MM.1S (cell line): Measurements from ENCODE around the gene CEP290.

Experiments
- DNase-seq: peaks from one replicate; pipeline ENCODE4 v3.0.0-alpha.2; 2015
- H2AFZ ChIP-seq: fragments of 300-600 bp; sonication (generic); 2 replicates; pipeline ENCODE4 v1.6.0; 2016; ENCODE audit warnings: antibody characterized with exemption, low read length
- H3F3A ChIP-seq: fragments of 300-600 bp; sonication (generic); 2 replicates; pipeline ENCODE4 v1.6.1; 2016; ENCODE audit warnings: mild to moderate bottlenecking, antibody characterized with exemption, low read length, moderate library complexity, mixed read lengths; ENCODE audit not compliant: insufficient read depth
- H3K27ac ChIP-seq: fragments of 300-600 bp; sonication (generic); 2 replicates; pipeline ENCODE4 v1.5.1; 2016; ENCODE audit warnings: mild to moderate bottlenecking, low read length
- H3K27me3 ChIP-seq: fragments of 300-600 bp; sonication (generic); replicated peaks from 2 replicates; pipeline ENCODE4 v1.6.0; 2016; ENCODE audit warnings: low read length; ENCODE audit not compliant: insufficient read depth
- H3K36me3 ChIP-seq: fragments of 300-600 bp; sonication (generic); replicated peaks from 2 replicates; pipeline ENCODE4 v1.6.1; 2016; ENCODE audit warnings: mild to moderate bottlenecking, low read length, mixed read lengths; ENCODE audit not compliant: insufficient read depth
- H3K4me1 ChIP-seq: fragments of 300-600 bp; sonication (generic); 2 replicates; pipeline ENCODE4 v1.6.1; 2016; ENCODE audit warnings: low read length, mixed read lengths
- H3K4me2 ChIP-seq: fragments of 300-600 bp; sonication (generic); 2 replicates; pipeline ENCODE4 v1.6.0; 2016; ENCODE audit warnings: low read depth, low read length
- H3K4me3 ChIP-seq: fragments of 300-600 bp; sonication (generic); 2 replicates; pipeline ENCODE4 v1.5.1; 2016; ENCODE audit warnings: low read length, mixed read lengths
- H3K79me2 ChIP-seq: fragments of 300-600 bp; sonication (generic); 2 replicates; pipeline ENCODE4 v1.6.1; 2016; ENCODE audit warnings: mixed run types, low read length, mixed read lengths
- H3K9ac ChIP-seq: fragments of 300-600 bp; sonication (generic); 2 replicates; pipeline ENCODE4 v1.6.1; 2016; ENCODE audit warnings: low read length, mixed read lengths
- H3K9me2 ChIP-seq: fragments of 300-600 bp; sonication (generic); replicated peaks from 2 replicates; pipeline ENCODE4 v1.6.1; 2016; ENCODE audit warnings: mild to moderate bottlenecking, low read length, mixed read lengths; ENCODE audit not compliant: insufficient read depth
- H3K9me3 ChIP-seq: fragments of 300-600 bp; sonication (generic); replicated peaks from 2 replicates; pipeline ENCODE4 v1.6.1; 2016; ENCODE audit warnings: mild to moderate bottlenecking, low read length, mixed read lengths; ENCODE audit not compliant: insufficient read depth
- H4K20me1 ChIP-seq: fragments of 300-600 bp; sonication (generic); 2 replicates; pipeline ENCODE4 v1.6.1; 2016; ENCODE audit warnings: mild to moderate bottlenecking, low read length, moderate library complexity, mixed read lengths; ENCODE audit not compliant: insufficient read depth
- CTCF ChIP-seq: fragments of 300-600 bp; sonication (generic); IDR thresholded peaks from 2 replicates; pipeline ENCODE4 v1.5.1; 2016; ENCODE audit warnings: antibody characterized with exemption, low read length, mixed read lengths
- EZH2 ChIP-seq: fragments of 300-600 bp; sonication (generic); optimal IDR thresholded peaks from 2 replicates; pipeline ENCODE3; 2017; ENCODE audit warnings: low read depth, mild to moderate bottlenecking, antibody characterized with exemption, low read length, mixed read lengths
- EZH2phosphoT487 ChIP-seq: fragments of 300-600 bp; sonication (generic); IDR thresholded peaks from 2 replicates; pipeline ENCODE4 v1.6.1; 2018; ENCODE audit warnings: antibody characterized with exemption, low read length

The CEP290 gene

GRCh38 chr12:88182416-88182815, 40.5 kb upstream of the CEP290 start:
- Histone ChIP-seq H3K9ac (no peak overlapping the region), H2AFZ (no peak overlapping the region), H3K9me2 (no peaks in the 10 kb centered on the region), H3K27me3 (no peaks in the 10 kb centered on the region), H3K4me2 (no peak overlapping the region), H3F3A (no peaks in the 10 kb centered on the region), H3K4me1 (no peaks in the 10 kb centered on the region), H3K9me3 (no peaks in the 10 kb centered on the region), H3K27ac (no peak overlapping the region), H3K79me2 (no peaks in the 10 kb centered on the region), H4K20me1 (no peaks in the 10 kb centered on the region), H3K4me3 (no peak overlapping the region), H3K36me3 (no peaks in the 10 kb centered on the region)
- TF ChIP-seq EZH2phosphoT487 (no peak), CTCF (no peak), EZH2 (no peak)
- no peak for DNase-seq

- no peak for TF ChIP-seq CTCF
- TF ChIP-seq EZH2: no peak
- no peak for TF ChIP-seq EZH2phosphoT487
- H3K27me3 ChIP-seq: no peaks in the 10 kb centered on the region
- no peaks in the 10 kb centered on the region for H3F3A ChIP-seq
- H3K9me2 ChIP-seq: no peaks in the 10 kb centered on the region
- H3K27ac ChIP-seq: no peak overlapping the region
- no peaks in the 10 kb centered on the region for H3K9me3 ChIP-seq
- no peaks in the 10 kb centered on the region for H3K4me1 ChIP-seq
- H4K20me1 ChIP-seq: no peaks in the 10 kb centered on the region
- H3K9ac ChIP-seq: no peak overlapping the region
- DNase-seq: no peak
- no peak overlapping the region for H2AFZ ChIP-seq
- no peak overlapping the region for H3K4me2 ChIP-seq
- H3K36me3 ChIP-seq: no peaks in the 10 kb centered on the region
- no peak overlapping the region for H3K4me3 ChIP-seq
- H3K79me2 ChIP-seq: no peaks in the 10 kb centered on the region
These were observed 40.0 kb upstream of the CEP290 start for GRCh38 chr12:88181881-88182280.

- TF ChIP-seq EZH2 (no peak), EZH2phosphoT487 (no peak), CTCF (no peak)
- Histone ChIP-seq H3K27ac (no peak overlapping the region), H3K36me3 (no peaks in the 10 kb centered on the region)
These were observed 37.6 kb upstream of the CEP290 start for GRCh38 chr12:88179436-88180014.

More at GRCh38 chr12:88179436-88180014, 37.6 kb upstream of the CEP290 start:
- H3K79me2 ChIP-seq: no peaks in the 10 kb centered on the region
- H3K9me2 ChIP-seq: no peaks in the 10 kb centered on the region
- no peak overlapping the region for H3K9ac ChIP-seq
- H4K20me1 ChIP-seq: no peaks in the 10 kb centered on the region
- H3K4me3 ChIP-seq: no peak overlapping the region
- DNase-seq: no peak
- H3K4me2 ChIP-seq: no peak overlapping the region
- no peaks in the 10 kb centered on the region for H3K9me3 ChIP-seq
- no peak overlapping the region for H2AFZ ChIP-seq
- H3K4me1 ChIP-seq: no peaks in the 10 kb centered on the region
- no peaks in the 10 kb centered on the region for H3F3A ChIP-seq
- no peaks in the 10 kb centered on the region for H3K27me3 ChIP-seq
